BJ (cell line): ENCODE results near the gene CHRNB2. TPM values are rescaled to one million over a fixed set of nuclear protein-coding genes. Genes with fewer than 3 reads are reported as not detected.

Source experiments
- CTCF ChIA-PET: fragments of 350-600 bp; formaldehyde crosslinking; extraction: SDS; loops from one replicate; lab custom pipeline; 2021; ENCODE audit warnings: antibody characterized with exemption, inconsistent platforms; lab: Yijun Ruan, JAX
- POLR2A ChIA-PET: fragments of 300-600 bp; sonication (Branson Sonifier 250); formaldehyde crosslinking; extraction: SDS; loops from one replicate; lab custom pipeline; 2021; ENCODE audit warnings: antibody characterized with exemption; lab: Charles Lee
- DNase-seq: peaks from one replicate; pipeline ENCODE4 v3.0.0-alpha.2; 2011; ENCODE audit warnings: low read depth
- H3K27me3 ChIP-seq: 2 replicates; pipeline ENCODE4 v1.6.0; 2011; ENCODE audit warnings: low read length; ENCODE audit not compliant: control insufficient read depth, insufficient read depth
- H3K36me3 ChIP-seq: 2 replicates; pipeline ENCODE4 v1.5.1; 2011; ENCODE audit warnings: low read length; ENCODE audit not compliant: control insufficient read depth, insufficient read depth
- H3K4me3 ChIP-seq: 2 replicates; pipeline ENCODE4 v1.5.1; 2011; ENCODE audit warnings: low read depth, mild to moderate bottlenecking, control low read depth, low read length
- polyA plus RNA-seq: library from polyadenylated mRNA; depleted of rRNA; stranded (reverse); fragments of >200 nt; gene quantifications from 2 replicates; pipeline ENCODE4 v1.2.3, GENCODE V29; 2011
- TF ChIP-seq, protein P1 (sequence below): IDR thresholded peaks from 2 replicates; pipeline ENCODE4 v1.5.1; 2011; ENCODE audit warnings: low read depth, mild to moderate bottlenecking, control low read depth, inconsistent platforms, low read length, moderate library complexity; ENCODE audit not compliant: insufficient read depth

CHRNB2 gene
- polyA plus RNA-seq, 1 experiment = 0.06 TPM

DNA sequence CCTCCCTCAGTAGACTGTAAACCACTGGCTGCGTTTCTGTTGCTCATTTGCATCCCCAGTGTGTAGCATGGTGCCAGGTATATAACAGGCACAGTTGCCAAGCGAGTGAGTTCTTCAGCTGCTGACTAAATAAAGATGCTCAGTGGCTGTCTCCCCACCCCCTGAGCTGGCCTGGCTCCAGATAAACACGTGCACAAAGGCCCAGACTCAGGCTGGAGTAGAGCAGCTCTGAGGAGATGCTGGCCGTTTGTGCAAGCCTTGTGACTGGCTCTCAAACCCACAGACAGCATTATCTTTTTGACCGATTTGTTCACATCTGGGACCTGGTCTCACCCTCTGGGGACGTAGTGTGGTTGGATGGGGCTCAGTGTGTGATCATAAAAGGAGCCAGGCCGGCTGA lies 7.1 kb downstream of the CHRNB2 start:
- TF ChIP-seq, protein P1, sequence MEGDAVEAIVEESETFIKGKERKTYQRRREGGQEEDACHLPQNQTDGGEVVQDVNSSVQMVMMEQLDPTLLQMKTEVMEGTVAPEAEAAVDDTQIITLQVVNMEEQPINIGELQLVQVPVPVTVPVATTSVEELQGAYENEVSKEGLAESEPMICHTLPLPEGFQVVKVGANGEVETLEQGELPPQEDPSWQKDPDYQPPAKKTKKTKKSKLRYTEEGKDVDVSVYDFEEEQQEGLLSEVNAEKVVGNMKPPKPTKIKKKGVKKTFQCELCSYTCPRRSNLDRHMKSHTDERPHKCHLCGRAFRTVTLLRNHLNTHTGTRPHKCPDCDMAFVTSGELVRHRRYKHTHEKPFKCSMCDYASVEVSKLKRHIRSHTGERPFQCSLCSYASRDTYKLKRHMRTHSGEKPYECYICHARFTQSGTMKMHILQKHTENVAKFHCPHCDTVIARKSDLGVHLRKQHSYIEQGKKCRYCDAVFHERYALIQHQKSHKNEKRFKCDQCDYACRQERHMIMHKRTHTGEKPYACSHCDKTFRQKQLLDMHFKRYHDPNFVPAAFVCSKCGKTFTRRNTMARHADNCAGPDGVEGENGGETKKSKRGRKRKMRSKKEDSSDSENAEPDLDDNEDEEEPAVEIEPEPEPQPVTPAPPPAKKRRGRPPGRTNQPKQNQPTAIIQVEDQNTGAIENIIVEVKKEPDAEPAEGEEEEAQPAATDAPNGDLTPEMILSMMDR = no peak
- ChIA-PET CTCF (interaction anchor here (2.9 kb wide), 1 partner anchor 15 kb away, joined by 12 read pairs; no protein-coding TSS in a partner anchor), POLR2A (no interaction called here)
- Histone ChIP-seq H3K4me3 (no peak overlapping the region), H3K27me3 (peaks cover 2% of the 10 kb centered on the region; the same call in 1 of the 2 replicates), H3K36me3 (peaks cover 6% of the 10 kb centered on the region)
- DNase-seq = no peak

DNA sequence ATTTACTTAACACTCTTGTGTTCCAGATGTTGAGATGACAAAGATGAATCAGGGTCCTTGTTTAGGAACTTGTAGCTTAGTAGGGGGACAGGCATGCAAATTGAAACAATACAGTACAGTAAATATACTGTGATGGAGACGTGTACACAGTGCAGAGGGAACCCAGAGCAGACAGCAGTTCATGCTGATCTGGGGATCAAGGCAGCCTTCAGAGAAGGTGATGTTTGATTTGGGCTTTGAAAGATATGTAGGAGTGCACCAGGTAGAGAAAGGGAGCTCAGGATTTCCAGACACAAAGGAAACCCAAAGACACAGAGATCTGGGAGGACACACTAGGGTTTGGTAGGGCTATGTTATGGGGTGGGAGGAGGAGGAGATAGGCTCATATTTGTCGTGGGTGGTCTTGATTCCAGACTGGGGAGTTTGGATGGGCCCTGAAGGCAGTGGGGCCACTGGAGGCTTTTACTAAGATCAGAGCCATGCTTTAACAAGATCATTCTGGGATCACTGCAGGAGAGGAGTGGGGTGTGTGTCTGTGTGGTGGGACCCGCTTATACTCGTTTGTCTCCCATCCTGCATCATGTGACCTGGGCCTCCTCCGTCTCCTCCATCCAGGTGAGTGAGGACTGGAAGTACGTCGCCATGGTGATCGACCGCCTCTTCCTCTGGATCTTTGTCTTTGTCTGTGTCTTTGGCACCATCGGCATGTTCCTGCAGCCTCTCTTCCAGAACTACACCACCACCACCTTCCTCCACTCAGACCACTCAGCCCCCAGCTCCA lies 7.8 kb downstream of the CHRNB2 start:
- ChIA-PET CTCF (interaction anchor here (0.6 to 2.9 kb wide), 3 partner anchors 9 to 369 kb away, joined by 3 to 12 read pairs (median 3); no protein-coding TSS in a partner anchor), POLR2A (no interaction called here)
- Histone ChIP-seq H3K27me3 (no peaks in the 10 kb centered on the region; the same call in 1 of the 2 replicates), H3K36me3 (peaks cover 11% of the 10 kb centered on the region), H3K4me3 (no peak overlapping the region)
- DNase-seq = no peak
- TF ChIP-seq, protein P1 = no peak

DNA sequence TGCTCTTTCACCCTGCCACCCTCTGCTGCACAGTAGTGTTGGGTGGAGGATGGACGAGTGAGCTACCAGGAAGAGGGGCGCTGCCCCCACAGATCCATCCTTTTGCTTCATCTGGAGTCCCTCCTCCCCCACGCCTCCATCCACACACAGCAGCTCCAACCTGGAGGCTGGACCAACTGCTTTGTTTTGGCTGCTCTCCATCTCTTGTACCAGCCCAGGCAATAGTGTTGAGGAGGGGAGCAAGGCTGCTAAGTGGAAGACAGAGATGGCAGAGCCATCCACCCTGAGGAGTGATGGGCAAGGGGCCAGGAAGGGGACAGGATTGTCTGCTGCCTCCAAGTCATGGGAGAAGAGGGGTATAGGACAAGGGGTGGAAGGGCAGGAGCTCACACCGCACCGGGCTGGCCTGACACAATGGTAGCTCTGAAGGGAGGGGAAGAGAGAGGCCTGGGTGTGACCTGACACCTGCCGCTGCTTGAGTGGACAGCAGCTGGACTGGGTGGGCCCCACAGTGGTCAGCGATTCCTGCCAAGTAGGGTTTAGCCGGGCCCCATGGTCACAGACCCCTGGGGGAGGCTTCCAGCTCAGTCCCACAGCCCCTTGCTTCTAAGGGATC lies 8.5 kb downstream of the CHRNB2 start:
- Histone ChIP-seq H3K27me3 (no peaks in the 10 kb centered on the region; the same call in 1 of the 2 replicates), H3K36me3 (peaks cover 14% of the 10 kb centered on the region), H3K4me3 (no peak overlapping the region)
- TF ChIP-seq, protein P1 = no peak
- POLR2A ChIA-PET = no interaction called here
- DNase-seq = no peak
- CTCF ChIA-PET = interaction anchor here (0.6 to 2.9 kb wide), 6 partner anchors 10 to 368 kb away, joined by 3 to 12 read pairs (median 3); no protein-coding TSS in a partner anchor

DNA sequence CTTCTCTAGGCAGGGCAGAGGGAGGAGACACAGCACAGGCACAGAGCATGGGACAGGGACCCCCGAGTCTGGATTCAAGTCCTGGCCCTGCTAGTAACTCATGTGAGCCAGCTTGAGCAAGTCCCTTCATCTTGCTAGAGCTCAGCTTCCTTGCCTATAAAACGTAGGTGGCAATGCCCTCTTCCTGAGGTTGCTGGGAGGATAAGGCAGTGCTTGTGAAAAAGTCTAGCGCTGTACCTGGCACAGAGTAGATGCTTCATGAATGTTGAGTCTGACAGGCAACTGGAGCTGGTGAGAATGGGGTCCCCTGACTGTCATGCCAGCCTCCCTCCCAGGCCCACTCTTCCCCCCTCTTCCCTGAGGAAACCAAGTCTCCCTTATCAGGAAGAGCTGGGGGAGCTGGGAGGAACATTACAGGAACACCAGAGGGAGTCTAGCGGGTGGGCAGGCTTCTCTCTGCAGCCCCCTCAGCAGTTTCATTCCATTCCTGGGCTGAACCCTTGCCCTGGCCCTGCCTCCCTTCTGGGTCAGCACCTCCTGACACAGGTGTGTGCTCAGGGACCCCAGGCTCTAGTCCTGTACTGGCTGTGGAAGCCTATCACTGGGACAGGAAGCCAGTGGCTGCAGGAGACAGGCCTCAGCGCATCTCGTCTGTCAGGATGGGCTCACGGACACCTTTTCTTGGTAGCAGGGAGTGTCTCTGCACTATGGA lies 9.9 kb downstream of the CHRNB2 start:
- no peaks in the 10 kb centered on the region for H3K27me3 ChIP-seq
- no peak for DNase-seq
- H3K4me3 ChIP-seq = no peak overlapping the region
- peaks cover 19% of the 10 kb centered on the region for H3K36me3 ChIP-seq
- ChIA-PET POLR2A (interaction anchor here (0.6 kb wide), 1 partner anchor 108 kb away, joined by 7 read pairs; no protein-coding TSS in a partner anchor), CTCF (interaction anchor here (1.0 to 2.9 kb wide), 3 partner anchors 15 to 301 kb away, joined by 3 to 12 read pairs (median 4); no protein-coding TSS in a partner anchor)
- TF ChIP-seq, protein P1 = no peak
